Glutamatergic neuron (in vitro differentiated cells): ENCODE measurements around the gene ATG4D. TPM values are rescaled to one million over a fixed set of nuclear protein-coding genes. Genes with fewer than 3 reads are reported as not detected.
"Not testable (repeated sequence)": the region's sequence is repeated elsewhere in the genome, so short reads cannot be mapped to it uniquely, and the experiment has no call there.

Experiments used
- DNase-seq: peaks from one replicate; pipeline ENCODE4 v3.0.0; 2022
- H3K27ac Mint-ChIP-seq: one replicate; pipeline ENCODE4 v1.8.0; 2020; ENCODE audit warnings: mild to moderate bottlenecking, mixed read lengths, inconsistent platforms; ENCODE audit not compliant: unreplicated experiment
- H3K27me3 Mint-ChIP-seq: one replicate; pipeline ENCODE4 v1.8.0; 2020; ENCODE audit warnings: mild to moderate bottlenecking, moderate library complexity, mixed read lengths, inconsistent platforms; ENCODE audit not compliant: unreplicated experiment
- H3K36me3 Mint-ChIP-seq: one replicate; pipeline ENCODE4 v1.8.0; 2020; ENCODE audit warnings: mild to moderate bottlenecking, mixed read lengths, inconsistent platforms; ENCODE audit not compliant: unreplicated experiment
- H3K4me1 Mint-ChIP-seq: one replicate; pipeline ENCODE4 v1.8.0; 2020; ENCODE audit warnings: mild to moderate bottlenecking, low read depth, mixed read lengths, inconsistent platforms; ENCODE audit not compliant: unreplicated experiment
- H3K4me3 Mint-ChIP-seq: one replicate; pipeline ENCODE4 v1.8.0; 2020; ENCODE audit warnings: mild to moderate bottlenecking, mixed read lengths, inconsistent platforms; ENCODE audit not compliant: unreplicated experiment
- H3K9me3 Mint-ChIP-seq: one replicate; pipeline ENCODE4 v1.8.0; 2020; ENCODE audit warnings: mild to moderate bottlenecking, moderate library complexity, mixed read lengths, inconsistent platforms; ENCODE audit not compliant: unreplicated experiment
- total RNA-seq: library from RNA; stranded (reverse); fragmentation: NEBNext Ultra II Directional; extraction: Animal tissue kit (Norgen Biotek cat#: 25700); gene quantifications from one replicate; pipeline ENCODE4 v1.2.1, GENCODE V29; 2021; ENCODE audit not compliant: unreplicated experiment
- TF ChIP-seq, protein P1 (sequence below): fragments of 200-600 bp; sonication (generic); IDR thresholded peaks from one replicate; pipeline ENCODE4 v1.5.0; 2021; ENCODE audit not compliant: partially characterized antibody, unreplicated experiment

ATG4D gene
- total RNA-seq, 1 donor from 2014 or later: 56.1 TPM

GRCh38 chr19:10523135-10523636 is 20.5 kb upstream of the ATG4D start:
- TF ChIP-seq, protein P1, sequence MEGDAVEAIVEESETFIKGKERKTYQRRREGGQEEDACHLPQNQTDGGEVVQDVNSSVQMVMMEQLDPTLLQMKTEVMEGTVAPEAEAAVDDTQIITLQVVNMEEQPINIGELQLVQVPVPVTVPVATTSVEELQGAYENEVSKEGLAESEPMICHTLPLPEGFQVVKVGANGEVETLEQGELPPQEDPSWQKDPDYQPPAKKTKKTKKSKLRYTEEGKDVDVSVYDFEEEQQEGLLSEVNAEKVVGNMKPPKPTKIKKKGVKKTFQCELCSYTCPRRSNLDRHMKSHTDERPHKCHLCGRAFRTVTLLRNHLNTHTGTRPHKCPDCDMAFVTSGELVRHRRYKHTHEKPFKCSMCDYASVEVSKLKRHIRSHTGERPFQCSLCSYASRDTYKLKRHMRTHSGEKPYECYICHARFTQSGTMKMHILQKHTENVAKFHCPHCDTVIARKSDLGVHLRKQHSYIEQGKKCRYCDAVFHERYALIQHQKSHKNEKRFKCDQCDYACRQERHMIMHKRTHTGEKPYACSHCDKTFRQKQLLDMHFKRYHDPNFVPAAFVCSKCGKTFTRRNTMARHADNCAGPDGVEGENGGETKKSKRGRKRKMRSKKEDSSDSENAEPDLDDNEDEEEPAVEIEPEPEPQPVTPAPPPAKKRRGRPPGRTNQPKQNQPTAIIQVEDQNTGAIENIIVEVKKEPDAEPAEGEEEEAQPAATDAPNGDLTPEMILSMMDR: no peak
- no peak for DNase-seq
- no peak overlapping the region for H3K4me3 Mint-ChIP-seq
- H3K4me1 Mint-ChIP-seq: peaks cover 8% of the 10 kb centered on the region
- H3K9me3 Mint-ChIP-seq: peaks cover 2% of the 10 kb centered on the region
- H3K27me3 Mint-ChIP-seq: peaks cover 13% of the 10 kb centered on the region
- H3K27ac Mint-ChIP-seq: no peak overlapping the region
- H3K36me3 Mint-ChIP-seq: no peaks in the 10 kb centered on the region

GRCh38 chr19:10525636-10526035 is 18.1 kb upstream of the ATG4D start:
- no peak for DNase-seq
- H3K36me3 Mint-ChIP-seq: no peaks in the 10 kb centered on the region
- H3K4me3 Mint-ChIP-seq: no peak overlapping the region
- no peaks in the 10 kb centered on the region for H3K4me1 Mint-ChIP-seq
- H3K9me3 Mint-ChIP-seq: no peaks in the 10 kb centered on the region
- H3K27ac Mint-ChIP-seq: no peak overlapping the region
- TF ChIP-seq, protein P1: no peak
- peaks cover 5% of the 10 kb centered on the region for H3K27me3 Mint-ChIP-seq

DNA sequence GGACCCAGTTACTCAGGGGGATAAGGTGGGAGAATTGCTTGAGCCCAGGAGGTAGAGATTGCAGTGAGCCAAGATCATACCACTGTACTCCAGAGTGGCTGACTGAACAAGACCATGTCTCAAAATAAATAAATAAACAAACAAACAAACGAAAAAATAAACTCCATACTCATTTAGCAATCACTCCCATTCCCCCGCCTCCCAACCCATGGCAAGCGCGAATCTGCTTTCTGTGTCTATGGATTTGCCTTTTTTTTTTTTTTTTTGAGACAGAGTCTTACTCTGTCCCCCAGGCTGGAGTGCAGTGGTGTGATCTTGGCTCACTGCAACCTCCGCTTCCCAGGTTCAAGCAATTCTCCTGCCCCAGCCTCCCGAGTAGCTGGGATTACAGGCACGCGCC is 16.8 kb upstream of the ATG4D start:
- not testable (repeated sequence) for H3K27me3 Mint-ChIP-seq, H3K27ac Mint-ChIP-seq, H3K36me3 Mint-ChIP-seq, H3K4me3 Mint-ChIP-seq, DNase-seq, H3K9me3 Mint-ChIP-seq, H3K4me1 Mint-ChIP-seq

DNA sequence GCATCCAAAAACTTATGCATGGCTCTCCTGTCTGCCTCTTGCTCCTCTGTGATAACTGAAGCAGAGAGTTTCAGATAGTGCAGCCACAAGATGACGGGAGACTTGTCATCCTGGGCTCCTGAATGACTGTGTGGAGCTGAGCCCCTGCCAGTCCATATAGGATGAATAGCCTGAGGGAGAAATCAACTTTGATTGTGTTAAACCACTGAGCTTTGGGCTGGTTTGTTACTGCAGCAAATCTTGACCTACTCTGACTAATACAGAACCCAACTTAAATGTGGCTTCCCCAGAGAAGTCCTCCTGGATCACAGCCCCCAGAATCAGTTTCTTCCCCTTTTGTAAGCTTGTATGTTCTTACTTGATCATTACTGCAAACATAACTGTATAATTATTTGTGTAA is 11.2 kb upstream of the ATG4D start:
- H3K27ac Mint-ChIP-seq: no peak overlapping the region
- TF ChIP-seq, protein P1: no peak
- peaks cover 5% of the 10 kb centered on the region for H3K27me3 Mint-ChIP-seq
- no peaks in the 10 kb centered on the region for H3K9me3 Mint-ChIP-seq
- no peak overlapping the region for H3K4me3 Mint-ChIP-seq
- no peaks in the 10 kb centered on the region for H3K4me1 Mint-ChIP-seq
- DNase-seq: no peak
- no peaks in the 10 kb centered on the region for H3K36me3 Mint-ChIP-seq

DNA sequence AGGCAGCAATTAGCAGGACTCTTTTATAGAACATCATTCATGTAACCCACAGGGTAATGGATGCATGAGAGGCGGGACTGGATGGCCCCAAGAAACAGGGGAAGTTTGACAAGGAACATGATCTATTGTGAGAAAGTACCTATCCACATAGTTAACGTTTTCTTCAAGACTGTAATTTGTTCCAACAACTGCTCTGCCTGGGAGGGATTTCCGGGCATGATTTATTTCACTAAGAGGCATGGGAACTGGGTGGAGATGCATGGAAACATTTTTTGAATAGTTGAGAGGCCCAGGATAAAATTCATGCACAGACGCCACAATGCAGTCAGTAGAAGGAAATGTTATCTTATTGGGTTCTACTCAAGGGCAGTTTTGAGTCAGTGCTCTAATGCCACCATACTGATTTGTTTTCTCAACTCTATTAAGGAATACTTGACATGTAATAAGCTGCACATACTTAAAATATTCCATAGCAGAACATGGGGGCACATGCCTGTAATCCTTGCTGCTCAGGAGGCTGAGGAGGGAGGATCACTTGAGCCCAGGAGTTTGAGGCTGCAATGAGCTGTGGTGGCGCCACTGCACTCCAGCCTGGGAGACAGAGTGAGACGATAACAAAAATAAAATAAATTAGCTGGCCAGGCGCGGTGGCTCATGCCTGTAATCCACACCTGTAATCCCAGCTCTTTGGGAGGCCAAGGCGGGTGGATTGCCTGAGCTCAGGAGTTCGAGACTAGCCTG is 9.9 kb upstream of the ATG4D start:
- Mint-ChIP-seq H3K4me3 (no peak overlapping the region), H3K9me3 (no peaks in the 10 kb centered on the region), H3K27ac (no peak overlapping the region), H3K27me3 (no peaks in the 10 kb centered on the region), H3K4me1 (no peaks in the 10 kb centered on the region), H3K36me3 (no peaks in the 10 kb centered on the region)
- no peak for DNase-seq
- TF ChIP-seq, protein P1: no peak
